Measurements from ENCODE around the gene CATSPERD.

The CATSPERD gene

GRCh38 chr19:5693195-5694166, 27.0 kb upstream of the CATSPERD start:
- TF ChIP-seq CTCF (IDR thresholded peaks at IDR 0.05; ENCODE audit: low read depth, low read length, missing control alignments) = no peak
- peaks cover 67% of the 10 kb centered on the region for H3K36me3 ChIP-seq (replicated peaks)
- in situ Hi-C loops (cut with HindIII; ENCODE audit: low pct_ligation_motif_present, low sequenced_read_pairs) = no loop called here

GRCh38 chr19:5694167-5694955, 26.1 kb upstream of the CATSPERD start:
- Histone ChIP-seq H3K4me3 (ENCODE audit: low read depth, low read length) (no peak overlapping the region), H3K27ac (no peak overlapping the region), H3K36me3 (replicated peaks) (peaks cover 75% of the 10 kb centered on the region), H3K27me3 (replicated peaks) (no peaks in the 10 kb centered on the region)
- no peak for DNase-seq
- no peak for TF ChIP-seq CTCF (IDR thresholded peaks at IDR 0.05; ENCODE audit: low read depth, low read length, missing control alignments)
- in situ Hi-C loops (cut with HindIII; ENCODE audit: low pct_ligation_motif_present, low sequenced_read_pairs) = no loop called here

More at GRCh38 chr19:5693195-5694166, 27.0 kb upstream of the CATSPERD start:
- H3K27ac ChIP-seq = no peak overlapping the region
- H3K27me3 ChIP-seq (replicated peaks) = no peaks in the 10 kb centered on the region
- no peak overlapping the region for H3K4me3 ChIP-seq (ENCODE audit: low read depth, low read length)
- no peak for DNase-seq

GRCh38 chr19:5694956-5695648, 25.3 kb upstream of the CATSPERD start:
- Histone ChIP-seq H3K27me3 (replicated peaks) (no peaks in the 10 kb centered on the region), H3K36me3 (replicated peaks) (peaks cover 75% of the 10 kb centered on the region), H3K27ac (no peak overlapping the region), H3K4me3 (ENCODE audit: low read depth, low read length) (no peak overlapping the region)
- in situ Hi-C loops (cut with HindIII; ENCODE audit: low pct_ligation_motif_present, low sequenced_read_pairs) = no loop called here
- DNase-seq = no peak
- TF ChIP-seq CTCF (IDR thresholded peaks at IDR 0.05; ENCODE audit: low read depth, low read length, missing control alignments) = no peak

GRCh38 chr19:5695649-5696195, 24.7 kb upstream of the CATSPERD start:
- TF ChIP-seq CTCF (IDR thresholded peaks at IDR 0.05; ENCODE audit: low read depth, low read length, missing control alignments) = no peak
- no peak for DNase-seq
- peaks cover 81% of the 10 kb centered on the region for H3K36me3 ChIP-seq (replicated peaks)
- H3K27ac ChIP-seq = no peak overlapping the region
- in situ Hi-C loops (cut with HindIII; ENCODE audit: low pct_ligation_motif_present, low sequenced_read_pairs) = no loop called here
- no peaks in the 10 kb centered on the region for H3K27me3 ChIP-seq (replicated peaks)
- no peak overlapping the region for H3K4me3 ChIP-seq (ENCODE audit: low read depth, low read length)

- DNase-seq = no peak
- Histone ChIP-seq H3K4me3 (ENCODE audit: low read depth, low read length) (no peak overlapping the region), H3K36me3 (replicated peaks) (peaks cover 82% of the 10 kb centered on the region), H3K27ac (no peak overlapping the region), H3K27me3 (replicated peaks) (no peaks in the 10 kb centered on the region)
- no peak for TF ChIP-seq CTCF (IDR thresholded peaks at IDR 0.05; ENCODE audit: low read depth, low read length, missing control alignments)
- in situ Hi-C loops (cut with HindIII; ENCODE audit: low pct_ligation_motif_present, low sequenced_read_pairs) = no loop called here
Measured at GRCh38 chr19:5696196-5697021, 24.0 kb upstream of the CATSPERD start.

Measured in brain microvascular endothelial cell (primary cell).